Measurements from ENCODE around the gene MRPS5. TPM values are rescaled to one million over a fixed set of nuclear protein-coding genes. Genes with fewer than 3 reads are reported as not detected.
A peak's percentile ranks its signal among the peaks of the same experiment; 100 is the strongest.

Gene MRPS5
- total and polyA plus RNA-seq, 2 donors (not counting 1 experiment from before 2014, with no cell fraction given), result 46.3 to 48.0 TPM

GRCh38 chr2:95138702-95139101 lies 17.1 kb upstream of the MRPS5 start:
- Mint-ChIP-seq H3K9me3 (ENCODE audit: insufficient read depth) (peaks cover 20% of the 10 kb centered on the region), H3K4me3 (no peak overlapping the region), H3K27me3 (no peaks in the 10 kb centered on the region), H3K27ac (no peak overlapping the region), H3K4me1 (no peaks in the 10 kb centered on the region)
- Histone ChIP-seq H3K36me3 (replicated peaks in 1 of 2; ENCODE audit: control extremely low read depth in 1 of 2, control insufficient read depth in 1 of 2, extremely low read depth in 1 of 2, insufficient read depth in 2 of 2, low read length in 1 of 2) (no peaks in the 10 kb centered on the region), H2AFZ (ENCODE audit: insufficient read depth, low read depth, low read length, poor library complexity, severe bottlenecking) (no peak overlapping the region), H3K4me3 (ENCODE audit: control extremely low read depth in 1 of 5, extremely low read depth in 1 of 5, insufficient read depth in 1 of 5, low read depth in 2 of 5, low read length in 4 of 5) (no peak overlapping the region), H3K9me3 (ENCODE audit: control extremely low read depth in 1 of 3, control insufficient read depth in 2 of 3, insufficient read depth in 1 of 3, low read length in 2 of 3) (peaks cover 5 to 42% (median 24%) of the 10 kb centered on the region in 3 donors), H3K4me1 (ENCODE audit: control insufficient read depth in 2 of 2, insufficient read depth in 2 of 2, low read length in 2 of 2) (no peaks in the 10 kb centered on the region), H3K9ac (ENCODE audit: low read length) (no peak overlapping the region), H3K79me2 (ENCODE audit: control insufficient read depth, insufficient read depth, low read length) (no peaks in the 10 kb centered on the region), H3K27me3 (replicated peaks in 1 of 4; ENCODE audit: control extremely low read depth in 1 of 4, control insufficient read depth in 3 of 4, insufficient read depth in 4 of 4, low read length in 3 of 4) (no peaks in the 10 kb centered on the region), H3K27ac (ENCODE audit: low read length in 2 of 2) (no peak overlapping the region), H4K20me1 (ENCODE audit: control insufficient read depth, insufficient read depth, low read length, poor library complexity, severe bottlenecking) (no peaks in the 10 kb centered on the region), H3K4me2 (replicated peaks; ENCODE audit: low read depth, low read length, poor library complexity, severe bottlenecking) (no peak overlapping the region)
- CTCF ChIA-PET, result no interaction called here
- 58% methylated on average over 1 of the region's 1 CpG for WGBS (ENCODE audit: insufficient coverage)
- POLR2A ChIA-PET, result no interaction called here
- TF ChIP-seq EZH2 (IDR thresholded peaks at IDR 0.05; ENCODE audit: borderline replicate concordance, insufficient read depth, low read depth, low read length, poor library complexity, severe bottlenecking), result no peak
- TF ChIP-seq, protein P1, sequence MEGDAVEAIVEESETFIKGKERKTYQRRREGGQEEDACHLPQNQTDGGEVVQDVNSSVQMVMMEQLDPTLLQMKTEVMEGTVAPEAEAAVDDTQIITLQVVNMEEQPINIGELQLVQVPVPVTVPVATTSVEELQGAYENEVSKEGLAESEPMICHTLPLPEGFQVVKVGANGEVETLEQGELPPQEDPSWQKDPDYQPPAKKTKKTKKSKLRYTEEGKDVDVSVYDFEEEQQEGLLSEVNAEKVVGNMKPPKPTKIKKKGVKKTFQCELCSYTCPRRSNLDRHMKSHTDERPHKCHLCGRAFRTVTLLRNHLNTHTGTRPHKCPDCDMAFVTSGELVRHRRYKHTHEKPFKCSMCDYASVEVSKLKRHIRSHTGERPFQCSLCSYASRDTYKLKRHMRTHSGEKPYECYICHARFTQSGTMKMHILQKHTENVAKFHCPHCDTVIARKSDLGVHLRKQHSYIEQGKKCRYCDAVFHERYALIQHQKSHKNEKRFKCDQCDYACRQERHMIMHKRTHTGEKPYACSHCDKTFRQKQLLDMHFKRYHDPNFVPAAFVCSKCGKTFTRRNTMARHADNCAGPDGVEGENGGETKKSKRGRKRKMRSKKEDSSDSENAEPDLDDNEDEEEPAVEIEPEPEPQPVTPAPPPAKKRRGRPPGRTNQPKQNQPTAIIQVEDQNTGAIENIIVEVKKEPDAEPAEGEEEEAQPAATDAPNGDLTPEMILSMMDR (IDR thresholded peaks at IDR 0.05), result no peak
- intact Hi-C loops (cut with micrococcal nuclease), result no loop called here
- no peak for DNase-seq
- no peak for ATAC-seq (ENCODE audit: low read depth)

- WGBS (ENCODE audit: insufficient coverage), result 0% methylated on average over 3 of the region's 5 CpGs
- no peaks in the 10 kb centered on the region for H3K9me3 ChIP-seq (ENCODE audit: control extremely low read depth in 1 of 3, control insufficient read depth in 2 of 3, insufficient read depth in 1 of 3, low read length in 2 of 3)
- peak overlapping the region; percentile 97 for H2AFZ ChIP-seq (ENCODE audit: insufficient read depth, low read depth, low read length, poor library complexity, severe bottlenecking)
- Mint-ChIP-seq H3K4me1 (peaks cover 41% of the 10 kb centered on the region), H3K27me3 (no peaks in the 10 kb centered on the region), H3K4me3 (peak overlapping the region; percentile 95), H3K9me3 (ENCODE audit: insufficient read depth) (no peaks in the 10 kb centered on the region), H3K27ac (peak overlapping the region; percentile 95)
- H3K4me2 ChIP-seq (replicated peaks; ENCODE audit: low read depth, low read length, poor library complexity, severe bottlenecking), result peak overlapping the region; percentile 90
- peaks cover 22 to 29% of the 10 kb centered on the region in 2 donors for H3K4me1 ChIP-seq (ENCODE audit: control insufficient read depth in 2 of 2, insufficient read depth in 2 of 2, low read length in 2 of 2)
- intact Hi-C loops (cut with micrococcal nuclease), result loop anchor here (1.0 kb wide), 3 partner anchors 37 to 85 kb away; partner anchors contain the start of genes ZNF2, ZNF514 and ZNF892
- ChIA-PET CTCF (interaction anchor here (0.6 to 3.6 kb wide), 5 partner anchors 33 to 99 kb away, joined by 3 to 16 read pairs (median 5); partner anchors contain the start of genes ZNF2 and ZNF514), POLR2A (interaction anchor here (2.9 kb wide), 1 partner anchor 37 kb away, joined by 16 read pairs; the partner anchor contains the start of gene ZNF514)
- peaks cover 32% of the 10 kb centered on the region for H3K79me2 ChIP-seq (ENCODE audit: control insufficient read depth, insufficient read depth, low read length)
- DNase-seq (no peak), ATAC-seq (ENCODE audit: low read depth) (no peak)
- no peaks in the 10 kb centered on the region for H3K36me3 ChIP-seq (replicated peaks in 1 of 2; ENCODE audit: control extremely low read depth in 1 of 2, control insufficient read depth in 1 of 2, extremely low read depth in 1 of 2, insufficient read depth in 2 of 2, low read length in 1 of 2)
- H3K27me3 ChIP-seq (replicated peaks in 1 of 4; ENCODE audit: control extremely low read depth in 1 of 4, control insufficient read depth in 3 of 4, insufficient read depth in 4 of 4, low read length in 3 of 4), result peaks cover 0 to 4% (median 0%) of the 10 kb centered on the region in 4 experiments
- H3K27ac ChIP-seq (ENCODE audit: low read length in 2 of 2), result peak overlapping the region; percentile 53 to 94
- H3K4me3 ChIP-seq (ENCODE audit: control extremely low read depth in 1 of 5, extremely low read depth in 1 of 5, insufficient read depth in 1 of 5, low read depth in 2 of 5, low read length in 4 of 5), result peak overlapping the region; percentile 30 to 98 (median 93)
- H4K20me1 ChIP-seq (ENCODE audit: control insufficient read depth, insufficient read depth, low read length, poor library complexity, severe bottlenecking), result peaks cover 9% of the 10 kb centered on the region
- TF ChIP-seq, protein P1 (IDR thresholded peaks at IDR 0.05), result no peak
- TF ChIP-seq EZH2 (IDR thresholded peaks at IDR 0.05; ENCODE audit: borderline replicate concordance, insufficient read depth, low read depth, low read length, poor library complexity, severe bottlenecking), result no peak
- H3K9ac ChIP-seq (ENCODE audit: low read length), result peak overlapping the region; percentile 87
Measured at GRCh38 chr2:95122197-95122551, 566 bp upstream of the MRPS5 start.

All from B cell (primary cell).